A673 (cell line): ENCODE data around the gene RFTN1. TPM values are rescaled to one million over a fixed set of nuclear protein-coding genes. Genes with fewer than 3 reads are reported as not detected.

Source experiments
- BruUV-seq: library from RNA; stranded (reverse); fragments of 400-500 nt; replicated peaks from 2 replicates; lab custom pipeline; 2021; lab: Mats Ljungman, UMichigan
- CTCF ChIA-PET: fragments of 300-600 bp; sonication (Branson Sonifier 250); formaldehyde crosslinking; loops from one replicate; lab custom pipeline; 2022; ENCODE audit warnings: antibody characterized with exemption; lab: Charles Lee
- POLR2A ChIA-PET: fragments of 300-600 bp; sonication (Branson Sonifier 250); formaldehyde crosslinking; loops from one replicate; lab custom pipeline; 2022; ENCODE audit warnings: antibody characterized with exemption; ENCODE audit not compliant: low non-redundant PET; lab: Charles Lee
- DNase-seq: peaks from one replicate; pipeline ENCODE4 v3.0.0-alpha.2; 2015; ENCODE audit warnings: low spot score
- H3K27ac ChIP-seq: fragments of 200-600 bp; sonication (generic); 2 replicates; pipeline ENCODE4 v1.5.1; 2016; ENCODE audit warnings: mixed run types, low read depth, mild to moderate bottlenecking, mixed read lengths, antibody characterized with exemption, low read length; ENCODE audit not compliant: poor library complexity, severe bottlenecking
- H3K27me3 ChIP-seq: fragments of 200-600 bp; sonication (generic); replicated peaks from 2 replicates; pipeline ENCODE4 v1.6.1; 2017; ENCODE audit warnings: mixed run types, low read depth, mild to moderate bottlenecking, mixed read lengths, antibody characterized with exemption, low read length; ENCODE audit not compliant: insufficient read depth, poor library complexity
- H3K36me3 ChIP-seq: fragments of 200-600 bp; sonication (generic); 2 replicates; pipeline ENCODE4 v1.6.1; 2016; ENCODE audit warnings: mixed run types, mild to moderate bottlenecking, mixed read lengths, antibody characterized with exemption, low read length; ENCODE audit not compliant: insufficient read depth, poor library complexity, severe bottlenecking
- H3K4me1 ChIP-seq: fragments of 200-600 bp; sonication (generic); 2 replicates; pipeline ENCODE4 v1.6.1; 2017; ENCODE audit warnings: mixed run types, mild to moderate bottlenecking, mixed read lengths, antibody characterized with exemption, low read length; ENCODE audit not compliant: insufficient read depth, poor library complexity, severe bottlenecking
- H3K4me3 ChIP-seq: fragments of 200-600 bp; sonication (generic); 2 replicates; pipeline ENCODE4 v1.5.1; 2016; ENCODE audit warnings: low read depth, mixed run types, mild to moderate bottlenecking, mixed read lengths, low read length; ENCODE audit not compliant: poor library complexity, severe bottlenecking
- H3K9me3 ChIP-seq: fragments of 200-600 bp; sonication (generic); 2 replicates; pipeline ENCODE4 v1.6.1; 2016; ENCODE audit warnings: mixed run types, low read depth, mild to moderate bottlenecking, mixed read lengths, antibody characterized with exemption, low read length; ENCODE audit not compliant: poor library complexity, severe bottlenecking
- CTCF ChIP-seq: fragments of 300-800, 200-600 bp; sonication (generic); conservative IDR thresholded peaks from 2 replicates; pipeline ENCODE4 v1.5.1; 2017; ENCODE audit warnings: low read depth, mild to moderate bottlenecking, antibody characterized with exemption, low read length, moderate library complexity, mixed read lengths
- EZH2 ChIP-seq: fragments of 200-600 bp; sonication (generic); IDR thresholded peaks from 2 replicates; pipeline ENCODE4 v1.6.1; 2017; ENCODE audit warnings: borderline replicate concordance, low read depth, mild to moderate bottlenecking, mixed read lengths, antibody characterized with exemption, low read length; ENCODE audit not compliant: poor library complexity, severe bottlenecking
- intact Hi-C: fragments of 100-400 bp; cut with micrococcal nuclease; formaldehyde crosslinking; loops from one replicate; pipeline ENCODE4 v1.10.0; 2022; ENCODE audit not compliant: unreplicated experiment
- total RNA-seq: library from RNA; stranded (reverse); gene quantifications from 2 replicates; pipeline ENCODE4 v1.2.3, GENCODE V29; 2021

RFTN1 gene
- total RNA-seq, 1 experiment from 2014 or later, result 0.60 TPM

DNA sequence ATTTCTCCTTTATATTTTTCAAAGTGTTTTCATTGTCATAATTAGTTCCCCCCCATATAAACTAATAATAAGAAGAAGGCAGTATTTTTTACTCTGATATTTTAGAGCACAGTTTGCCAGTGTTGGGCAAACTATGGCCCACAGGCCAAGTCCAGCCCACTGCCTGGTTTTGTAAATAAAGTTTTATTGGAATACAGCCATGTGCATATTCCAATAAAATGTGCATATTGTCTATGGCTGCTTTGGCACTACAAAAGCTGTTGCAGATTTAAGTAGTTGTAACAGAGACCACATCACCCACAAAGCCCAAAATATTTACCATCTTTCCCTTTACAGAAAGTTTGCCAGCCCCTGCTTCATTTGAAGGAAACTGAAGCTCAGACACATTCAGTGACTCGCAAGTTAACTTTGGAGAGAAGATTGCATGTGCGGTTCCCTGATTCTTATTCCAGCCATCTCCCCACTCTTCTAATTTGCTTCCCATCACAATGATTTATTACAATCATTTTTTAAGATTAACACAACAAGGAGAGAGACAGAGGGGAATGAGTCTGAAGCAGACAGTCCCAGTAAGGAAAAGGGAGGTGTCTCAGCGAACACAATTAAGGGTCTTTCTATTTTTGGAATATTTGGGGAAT, 48.9 kb downstream of the RFTN1 start:
- no TSS peak for BruUV-seq
- Histone ChIP-seq H3K27ac (no peak overlapping the region), H3K36me3 (no peaks in the 10 kb centered on the region), H3K27me3 (peaks cover 28% of the 10 kb centered on the region), H3K9me3 (no peaks in the 10 kb centered on the region), H3K4me3 (no peak overlapping the region), H3K4me1 (peaks cover 14% of the 10 kb centered on the region)
- TF ChIP-seq CTCF, result no peak
- ChIA-PET POLR2A (no interaction called here), CTCF (no interaction called here)
- no peak for DNase-seq
- intact Hi-C loops, result no loop called here

DNA sequence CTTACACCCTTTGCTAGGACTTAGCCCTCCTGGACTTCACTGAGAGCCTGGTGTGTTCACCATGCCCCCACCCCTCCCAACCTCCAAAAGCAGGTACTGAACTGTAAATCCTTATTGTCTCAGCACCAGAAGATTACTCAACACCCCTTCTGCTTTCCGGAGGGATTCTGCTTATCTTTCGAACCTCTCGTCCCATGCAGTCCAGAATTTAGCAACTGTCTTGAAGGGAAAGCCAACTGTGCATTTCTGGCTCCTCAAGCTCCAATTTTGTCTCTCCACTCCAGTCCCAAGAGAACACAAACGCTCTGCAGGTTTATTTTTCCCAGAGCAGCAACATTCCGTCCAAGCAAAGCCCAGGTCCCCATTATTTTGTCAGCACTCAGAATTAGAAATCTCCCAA, 49.6 kb downstream of the RFTN1 start:
- ChIA-PET POLR2A (no interaction called here), CTCF (no interaction called here)

DNA sequence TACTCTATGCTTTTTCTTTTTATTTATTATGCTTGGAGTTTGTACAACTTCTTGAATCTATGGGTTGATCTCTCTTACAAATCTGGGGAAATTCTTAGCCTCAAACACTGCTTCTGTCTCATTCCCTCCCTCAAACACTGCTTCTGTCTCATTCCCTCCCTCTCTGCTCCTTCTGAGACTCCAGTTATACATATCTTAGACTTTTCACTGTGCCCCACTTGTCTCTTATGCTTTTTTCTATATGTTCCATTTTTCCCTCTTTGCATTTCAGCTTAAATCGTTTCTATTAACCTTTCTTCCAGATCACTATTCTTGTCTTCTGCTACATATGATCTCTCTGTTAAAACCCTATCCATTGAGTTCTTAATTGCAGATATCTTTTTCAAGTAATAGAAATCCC, 50.4 kb downstream of the RFTN1 start:
- BruUV-seq, result no TSS peak
- DNase-seq, result no peak
- no peak overlapping the region for H3K27ac ChIP-seq
- CTCF ChIA-PET, result no interaction called here
- no peaks in the 10 kb centered on the region for H3K36me3 ChIP-seq
- H3K4me1 ChIP-seq, result peaks cover 8% of the 10 kb centered on the region
- intact Hi-C loops, result no loop called here
- H3K27me3 ChIP-seq, result peaks cover 28% of the 10 kb centered on the region
- no peak for TF ChIP-seq CTCF
- TF ChIP-seq EZH2, result no peak
- H3K4me3 ChIP-seq, result no peak overlapping the region
- H3K9me3 ChIP-seq, result no peaks in the 10 kb centered on the region
- POLR2A ChIA-PET, result no interaction called here

More for the DNA sequence above, 49.6 kb downstream of the RFTN1 start:
- no peak for DNase-seq
- Histone ChIP-seq H3K9me3 (no peaks in the 10 kb centered on the region), H3K4me3 (no peak overlapping the region), H3K36me3 (no peaks in the 10 kb centered on the region), H3K27ac (no peak overlapping the region), H3K4me1 (peaks cover 14% of the 10 kb centered on the region), H3K27me3 (peaks cover 28% of the 10 kb centered on the region)
- intact Hi-C loops, result no loop called here
- no TSS peak for BruUV-seq
- no peak for TF ChIP-seq EZH2
- no peak for TF ChIP-seq CTCF
